ENCODE data around the gene ATP1A2.

The ATP1A2 gene

GRCh38 chr1:160128636-160129035, 13.1 kb downstream of the ATP1A2 start:
- Histone ChIP-seq H3K9me2 (replicated peaks; ENCODE audit: control insufficient read depth, low read length) (no peaks in the 10 kb centered on the region), H3K4me2 (ENCODE audit: low read length) (no peak overlapping the region), H3K4me3 (ENCODE audit: low read length) (no peak overlapping the region), H3K27ac (ENCODE audit: low read depth, low read length) (no peak overlapping the region), H3K79me2 (ENCODE audit: control insufficient read depth, low read length) (no peaks in the 10 kb centered on the region), H3K36me3 (ENCODE audit: control insufficient read depth, low read length) (no peaks in the 10 kb centered on the region), H3K4me1 (ENCODE audit: control insufficient read depth, low read length) (no peaks in the 10 kb centered on the region), H3F3A (ENCODE audit: control insufficient read depth, insufficient read depth) (no peaks in the 10 kb centered on the region), H4K20me1 (ENCODE audit: control insufficient read depth, insufficient read depth, low read depth, low read length) (no peaks in the 10 kb centered on the region), H3K9me3 (ENCODE audit: control insufficient read depth, insufficient read depth, low read length) (no peaks in the 10 kb centered on the region), H3K27me3 (ENCODE audit: control insufficient read depth, low read length) (peaks cover 14% of the 10 kb centered on the region)
- TF ChIP-seq EZH2phosphoT487 (IDR thresholded peaks at IDR 0.05; ENCODE audit: borderline replicate concordance, low read length) = no peak
- TF ChIP-seq CTCF (IDR thresholded peaks at IDR 0.05; ENCODE audit: low read depth, low read length, poor library complexity, severe bottlenecking) = no peak

GRCh38 chr1:160129046-160129445, 13.5 kb downstream of the ATP1A2 start:
- Histone ChIP-seq H3K9me2 (replicated peaks; ENCODE audit: control insufficient read depth, low read length) (no peaks in the 10 kb centered on the region), H3K9me3 (ENCODE audit: control insufficient read depth, insufficient read depth, low read length) (no peaks in the 10 kb centered on the region), H3K4me1 (ENCODE audit: control insufficient read depth, low read length) (no peaks in the 10 kb centered on the region), H4K20me1 (ENCODE audit: control insufficient read depth, insufficient read depth, low read depth, low read length) (no peaks in the 10 kb centered on the region), H3K27ac (ENCODE audit: low read depth, low read length) (no peak overlapping the region), H3K4me3 (ENCODE audit: low read length) (no peak overlapping the region), H3F3A (ENCODE audit: control insufficient read depth, insufficient read depth) (no peaks in the 10 kb centered on the region), H3K36me3 (ENCODE audit: control insufficient read depth, low read length) (no peaks in the 10 kb centered on the region), H3K4me2 (ENCODE audit: low read length) (no peak overlapping the region), H3K79me2 (ENCODE audit: control insufficient read depth, low read length) (no peaks in the 10 kb centered on the region), H3K27me3 (ENCODE audit: control insufficient read depth, low read length) (peaks cover 14% of the 10 kb centered on the region)
- TF ChIP-seq EZH2phosphoT487 (IDR thresholded peaks at IDR 0.05; ENCODE audit: borderline replicate concordance, low read length) (no peak), CTCF (IDR thresholded peaks at IDR 0.05; ENCODE audit: low read depth, low read length, poor library complexity, severe bottlenecking) (no peak)

GRCh38 chr1:160129558-160129957, 14.0 kb downstream of the ATP1A2 start:
- H3K36me3 ChIP-seq (ENCODE audit: control insufficient read depth, low read length) = no peaks in the 10 kb centered on the region
- H3F3A ChIP-seq (ENCODE audit: control insufficient read depth, insufficient read depth) = no peaks in the 10 kb centered on the region
- peaks cover 14% of the 10 kb centered on the region for H3K27me3 ChIP-seq (ENCODE audit: control insufficient read depth, low read length)
- H3K9me2 ChIP-seq (replicated peaks; ENCODE audit: control insufficient read depth, low read length) = no peaks in the 10 kb centered on the region
- no peaks in the 10 kb centered on the region for H3K4me1 ChIP-seq (ENCODE audit: control insufficient read depth, low read length)
- no peaks in the 10 kb centered on the region for H4K20me1 ChIP-seq (ENCODE audit: control insufficient read depth, insufficient read depth, low read depth, low read length)
- H3K9me3 ChIP-seq (ENCODE audit: control insufficient read depth, insufficient read depth, low read length) = no peaks in the 10 kb centered on the region
- H3K27ac ChIP-seq (ENCODE audit: low read depth, low read length) = no peak overlapping the region
- no peak overlapping the region for H3K4me2 ChIP-seq (ENCODE audit: low read length)
- TF ChIP-seq CTCF (IDR thresholded peaks at IDR 0.05; ENCODE audit: low read depth, low read length, poor library complexity, severe bottlenecking) (no peak), EZH2phosphoT487 (IDR thresholded peaks at IDR 0.05; ENCODE audit: borderline replicate concordance, low read length) (no peak)
- H3K79me2 ChIP-seq (ENCODE audit: control insufficient read depth, low read length) = no peaks in the 10 kb centered on the region
- no peak overlapping the region for H3K4me3 ChIP-seq (ENCODE audit: low read length)

- Histone ChIP-seq H3K4me2 (ENCODE audit: low read length) (no peak overlapping the region), H3K79me2 (ENCODE audit: control insufficient read depth, low read length) (no peaks in the 10 kb centered on the region), H3K9me2 (replicated peaks; ENCODE audit: control insufficient read depth, low read length) (no peaks in the 10 kb centered on the region), H3K27ac (ENCODE audit: low read depth, low read length) (no peak overlapping the region), H3K4me3 (ENCODE audit: low read length) (no peak overlapping the region), H4K20me1 (ENCODE audit: control insufficient read depth, insufficient read depth, low read depth, low read length) (no peaks in the 10 kb centered on the region), H3K9me3 (ENCODE audit: control insufficient read depth, insufficient read depth, low read length) (no peaks in the 10 kb centered on the region), H3K4me1 (ENCODE audit: control insufficient read depth, low read length) (no peaks in the 10 kb centered on the region), H3F3A (ENCODE audit: control insufficient read depth, insufficient read depth) (no peaks in the 10 kb centered on the region), H3K27me3 (ENCODE audit: control insufficient read depth, low read length) (peaks cover 14% of the 10 kb centered on the region), H3K36me3 (ENCODE audit: control insufficient read depth, low read length) (no peaks in the 10 kb centered on the region)
- no peak for TF ChIP-seq EZH2phosphoT487 (IDR thresholded peaks at IDR 0.05; ENCODE audit: borderline replicate concordance, low read length)
- TF ChIP-seq CTCF (IDR thresholded peaks at IDR 0.05; ENCODE audit: low read depth, low read length, poor library complexity, severe bottlenecking) = no peak
Measured at GRCh38 chr1:160129966-160130365, 14.4 kb downstream of the ATP1A2 start.
